CD4-positive, alpha-beta T cell (primary cell): ENCODE data around the gene ZDHHC5. TPM values are rescaled to one million over a fixed set of nuclear protein-coding genes. Genes with fewer than 3 reads are reported as not detected.

ENCODE experiments used
- ATAC-seq: fragments of 200-7000 bp; cut with Tn5 transposase; one replicate; pipeline ENCODE4 v1.10.0; 2022; ENCODE audit warnings: mild to moderate bottlenecking; ENCODE audit not compliant: poor library complexity
- CTCF ChIA-PET: fragments of 350-600 bp; sonication (Branson Sonifier 250); formaldehyde crosslinking; loops from one replicate; lab custom pipeline; 2021; ENCODE audit warnings: antibody characterized with exemption, inconsistent platforms; lab: Charles Lee
- POLR2A ChIA-PET: fragments of 350-600 bp; sonication (Branson Sonifier 250); formaldehyde crosslinking; loops from one replicate; lab custom pipeline; 2021; ENCODE audit warnings: antibody characterized with exemption, inconsistent platforms; lab: Charles Lee
- DNase-seq, 14 experiments: peaks; one replicate each; pipeline ENCODE4 v3.0.0-alpha.2; 2013 to 2020; ENCODE audit warnings: mixed read lengths in 2 of 14
- H3K27ac ChIP-seq, 2 donors: one replicate each; pipeline versions ENCODE4 v1.5.1 to v1.7.0; 2013; ENCODE audit warnings: low read length in 2 of 2, low read depth in 1 of 2, mild to moderate bottlenecking in 1 of 2
- H3K27me3 ChIP-seq, 2 experiments: 1 replicate in 1 of 2; 2 replicates in 1 of 2; pipeline versions ENCODE4 v1.6.1 to v1.7.0; 2013; ENCODE audit warnings: low read length in 2 of 2, control low read depth in 1 of 2, mild to moderate bottlenecking in 1 of 2, moderate library complexity in 1 of 2; ENCODE audit not compliant: insufficient read depth in 2 of 2, control insufficient read depth in 1 of 2
- H3K36me3 ChIP-seq: one replicate; pipeline ENCODE4 v1.6.1; 2013; ENCODE audit warnings: low read length, control low read depth; ENCODE audit not compliant: insufficient read depth
- H3K4me1 ChIP-seq: one replicate; pipeline ENCODE4 v1.6.1; 2013; ENCODE audit warnings: low read length, control low read depth; ENCODE audit not compliant: insufficient read depth
- H3K4me3 ChIP-seq: one replicate; pipeline ENCODE4 v1.5.1; 2013; ENCODE audit warnings: mild to moderate bottlenecking, low read length, moderate library complexity
- H3K9me3 ChIP-seq, 2 experiments: 1 replicate in 1 of 2; 2 replicates in 1 of 2; pipeline versions ENCODE4 v1.6.1 to v1.7.0; 2013; ENCODE audit warnings: low read length in 2 of 2, mild to moderate bottlenecking in 2 of 2, control low read depth in 1 of 2, moderate library complexity in 1 of 2; ENCODE audit not compliant: control insufficient read depth in 1 of 2, insufficient read depth in 1 of 2
- H3K27ac Mint-ChIP-seq: one replicate; pipeline ENCODE4 v1.8.0; 2020; ENCODE audit warnings: mixed read lengths
- H3K27me3 Mint-ChIP-seq: one replicate; pipeline ENCODE4 v1.8.0; 2021; ENCODE audit warnings: mixed read lengths
- H3K36me3 Mint-ChIP-seq: one replicate; pipeline ENCODE4 v1.8.0; 2021; ENCODE audit warnings: low read depth, mixed read lengths
- H3K4me1 Mint-ChIP-seq: one replicate; pipeline ENCODE4 v1.8.0; 2021; ENCODE audit warnings: low read depth, mixed read lengths
- H3K4me3 Mint-ChIP-seq: one replicate; pipeline ENCODE4 v1.8.0; 2020; ENCODE audit warnings: mild to moderate bottlenecking, mixed read lengths
- H3K9me3 Mint-ChIP-seq: one replicate; pipeline ENCODE4 v1.8.0; 2020; ENCODE audit warnings: mixed read lengths
- intact Hi-C, 2 experiments: fragments of 100-400 bp; cut with DNase I in 1 of 2; cut with micrococcal nuclease in 1 of 2; formaldehyde crosslinking; loops; one replicate each; pipeline versions ENCODE4 v1.15.1 to v1.9.0; 2023 to 2025; cut with DNase I, micrococcal nuclease
- microRNA-seq: library from miRNA; unstranded; fragments of <30 nt; microRNA quantifications from one replicate; pipeline ENCODE4 v1.2.0, GENCODE V29; 2021; ENCODE audit warnings: borderline microRNAs expressed, borderline replicate concordance
- total RNA-seq, 174 experiments: library from RNA in 2 of 174; stranded (reverse) in 2 of 174; gene quantifications; one replicate each; pipeline ENCODE4 v1.2.3 and lab custom pipeline; 2021 to 2026
- TF ChIP-seq, protein P1 (sequence below): fragments of 200-600 bp; IDR thresholded peaks from one replicate; pipeline ENCODE4 v1.8.0; 2022; ENCODE audit warnings: antibody characterized with exemption, mild to moderate bottlenecking

Gene ZDHHC5
- total RNA-seq, 2 experiments from 2014 or later: 59.7 to 61.1 TPM

DNA sequence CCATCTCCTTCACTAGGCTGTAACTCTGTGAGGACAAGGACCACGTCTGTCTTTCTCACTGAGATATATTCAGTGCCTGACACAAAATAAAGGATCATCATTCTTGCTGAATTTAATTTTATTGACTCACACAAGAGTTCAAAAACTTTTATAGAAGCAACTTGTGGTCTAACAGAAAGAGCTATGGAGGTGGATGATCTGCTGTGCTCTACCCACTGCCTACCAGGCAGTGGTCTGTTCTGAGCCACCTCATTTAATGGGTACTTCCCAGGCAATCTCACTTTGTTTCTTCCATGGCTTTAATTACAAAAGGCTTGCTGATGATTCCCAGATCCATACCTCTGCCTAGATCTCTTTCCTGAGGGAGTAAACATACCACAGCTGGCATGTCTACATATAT is 79.0 kb downstream of the ZDHHC5 start:
- Mint-ChIP-seq H3K4me1 (peaks cover 36% of the 10 kb centered on the region), H3K36me3 (peaks cover 62% of the 10 kb centered on the region), H3K4me3 (peak overlapping the region; percentile 25), H3K9me3 (no peaks in the 10 kb centered on the region), H3K27me3 (no peaks in the 10 kb centered on the region), H3K27ac (peak overlapping the region; percentile 80)
- CTCF ChIA-PET: interaction anchor here (0.7 to 8.5 kb wide), 2 partner anchors 54 to 899 kb away, joined by 3 to 45 read pairs; no protein-coding TSS in a partner anchor
- peaks cover 22% of the 10 kb centered on the region for H3K4me1 ChIP-seq
- H3K4me3 ChIP-seq: no peak overlapping the region
- no peaks in the 10 kb centered on the region for H3K27me3 ChIP-seq
- ATAC-seq: no peak
- H3K9me3 ChIP-seq: no peaks in the 10 kb centered on the region
- H3K27ac ChIP-seq: no peak overlapping the region
- TF ChIP-seq, protein P1, sequence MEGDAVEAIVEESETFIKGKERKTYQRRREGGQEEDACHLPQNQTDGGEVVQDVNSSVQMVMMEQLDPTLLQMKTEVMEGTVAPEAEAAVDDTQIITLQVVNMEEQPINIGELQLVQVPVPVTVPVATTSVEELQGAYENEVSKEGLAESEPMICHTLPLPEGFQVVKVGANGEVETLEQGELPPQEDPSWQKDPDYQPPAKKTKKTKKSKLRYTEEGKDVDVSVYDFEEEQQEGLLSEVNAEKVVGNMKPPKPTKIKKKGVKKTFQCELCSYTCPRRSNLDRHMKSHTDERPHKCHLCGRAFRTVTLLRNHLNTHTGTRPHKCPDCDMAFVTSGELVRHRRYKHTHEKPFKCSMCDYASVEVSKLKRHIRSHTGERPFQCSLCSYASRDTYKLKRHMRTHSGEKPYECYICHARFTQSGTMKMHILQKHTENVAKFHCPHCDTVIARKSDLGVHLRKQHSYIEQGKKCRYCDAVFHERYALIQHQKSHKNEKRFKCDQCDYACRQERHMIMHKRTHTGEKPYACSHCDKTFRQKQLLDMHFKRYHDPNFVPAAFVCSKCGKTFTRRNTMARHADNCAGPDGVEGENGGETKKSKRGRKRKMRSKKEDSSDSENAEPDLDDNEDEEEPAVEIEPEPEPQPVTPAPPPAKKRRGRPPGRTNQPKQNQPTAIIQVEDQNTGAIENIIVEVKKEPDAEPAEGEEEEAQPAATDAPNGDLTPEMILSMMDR: no peak
- no peak for DNase-seq
- peaks cover 43% of the 10 kb centered on the region for H3K36me3 ChIP-seq
- POLR2A ChIA-PET: interaction anchor here (1.1 kb wide), 1 partner anchor 54 kb away, joined by 4 read pairs; no protein-coding TSS in a partner anchor
- intact Hi-C loops: loop anchor here in 1 of 2 experiments (10.0 kb wide), 1 partner anchor 422 kb away; the partner anchor contains the start of gene TNKS1BP1

Small RNAs within 50 kb of the gene (microRNA-seq; reads per million reads assigned to microRNA genes)
- 165 reads per million, percentile 70 among the genes with 10 or more reads in this experiment for gene MIR130A

Other genes starting within 250 kb of the ZDHHC5 start
- gene SLC43A3, start 241.0 kb upstream of the ZDHHC5 start, total RNA-seq: 1 to 10 TPM; 6.9 to 7.3 TPM
- gene RTN4RL2, start 207.6 kb upstream of the ZDHHC5 start, total RNA-seq: under 1 TPM; 0.17 to 0.19 TPM
- gene SLC43A1, start 152.4 kb upstream of the ZDHHC5 start, total RNA-seq: 1 to 10 TPM; 3.1 to 4.2 TPM
- 10 to 100 TPM; 28.0 TPM for gene TIMM10, start 137.4 kb upstream of the ZDHHC5 start, total RNA-seq
- gene SMTNL1, start 130.5 kb upstream of the ZDHHC5 start, total RNA-seq: not detected
- gene UBE2L6, start 100.4 kb upstream of the ZDHHC5 start, total RNA-seq: 10 to 100 TPM; 35.0 to 36.2 TPM
- under 1 TPM in 1 of 2 experiments, not detected in 1; 0.53 TPM for gene SERPING1, start 70.4 kb upstream of the ZDHHC5 start, total RNA-seq
- 1 to 10 TPM; 5.6 to 7.3 TPM for gene YPEL4, start 18.2 kb upstream of the ZDHHC5 start, total RNA-seq
- 10 to 100 TPM; 21.8 to 24.2 TPM for gene CLP1, start 10.4 kb upstream of the ZDHHC5 start, total RNA-seq
- gene MED19, start 44.1 kb downstream of the ZDHHC5 start, total RNA-seq: 10 to 100 TPM; 13.7 to 14.9 TPM
- gene TMX2, start 44.5 kb downstream of the ZDHHC5 start, total RNA-seq: 10 to 100 TPM; 30.0 to 30.5 TPM
- 10 to 100 TPM; 48.0 to 48.5 TPM for gene SELENOH, start 73.4 kb downstream of the ZDHHC5 start, total RNA-seq
- not detected for gene BTBD18, start 83.7 kb downstream of the ZDHHC5 start, total RNA-seq
- gene CTNND1, start 93.7 kb downstream of the ZDHHC5 start, total RNA-seq: 10 to 100 TPM; 12.4 to 12.5 TPM